GM10266 (cell line): ENCODE measurements around the gene BIVM.
"Not testable (repeated sequence)": the region's sequence is repeated elsewhere in the genome, so short reads cannot be mapped to it uniquely, and the experiment has no call there.

Experiments
- DNase-seq: peaks from one replicate; pipeline ENCODE4 v3.0.0; 2012; ENCODE audit errors: extremely low spot score
- CTCF ChIP-seq: IDR thresholded peaks from 2 replicates; pipeline ENCODE4 v1.5.1; 2012; ENCODE audit warnings: mild to moderate bottlenecking, low read depth; ENCODE audit not compliant: control insufficient read depth, insufficient read depth; ENCODE audit errors: missing control alignments

BIVM gene

GRCh38 chr13:102774591-102775520 is 24.1 kb upstream of the BIVM start:
- no peak for TF ChIP-seq CTCF

GRCh38 chr13:102776271-102776670 is 22.6 kb upstream of the BIVM start:
- DNase-seq, result no peak
- no peak for TF ChIP-seq CTCF

More at GRCh38 chr13:102774591-102775520, 24.1 kb upstream of the BIVM start:
- DNase-seq, result no peak

- no peak for TF ChIP-seq CTCF
- no peak for DNase-seq
Measured at GRCh38 chr13:102777736-102778135, 21.2 kb upstream of the BIVM start.

- no peak for TF ChIP-seq CTCF
- DNase-seq, result no peak
Measured at GRCh38 chr13:102779436-102780159, 19.3 kb upstream of the BIVM start.

GRCh38 chr13:102780656-102781055 is 18.3 kb upstream of the BIVM start:
- not testable (repeated sequence) for DNase-seq

GRCh38 chr13:102781591-102781990 is 17.3 kb upstream of the BIVM start:
- no peak for TF ChIP-seq CTCF
- DNase-seq, result no peak

GRCh38 chr13:102784483-102784882 is 14.4 kb upstream of the BIVM start:
- TF ChIP-seq CTCF, result no peak
- no peak for DNase-seq
